Liver (tissue), 9 donors: ENCODE measurements around the gene BCAS4. TPM values are rescaled to one million over a fixed set of nuclear protein-coding genes. Genes with fewer than 3 reads are reported as not detected.

Experiments
- DNase-seq: peaks from one replicate; pipeline ENCODE4 v3.0.0-alpha.2; 2017; ENCODE audit warnings: low spot score
- H3K27ac ChIP-seq, 2 donors: one replicate each; pipeline ENCODE4 v1.7.0; 2013; ENCODE audit warnings: inconsistent platforms in 2 of 2, low read length in 2 of 2, control low read depth in 1 of 2, low read depth in 1 of 2, mild to moderate bottlenecking in 1 of 2
- H3K27me3 ChIP-seq, 4 donors: one replicate each; pipeline versions ENCODE4 v1.6.1 to v1.7.0; 2013; ENCODE audit warnings: low read length in 3 of 4, inconsistent platforms in 1 of 4, mild to moderate bottlenecking in 1 of 4, moderate library complexity in 1 of 4; ENCODE audit not compliant: control insufficient read depth in 4 of 4, insufficient read depth in 4 of 4
- H3K36me3 ChIP-seq, 4 donors: one replicate each; pipeline versions ENCODE4 v1.6.1 to v1.7.0; 2013; ENCODE audit warnings: low read length in 3 of 4, mild to moderate bottlenecking in 3 of 4, low read depth in 1 of 4, moderate library complexity in 1 of 4; ENCODE audit not compliant: control insufficient read depth in 4 of 4, insufficient read depth in 3 of 4
- H3K4me1 ChIP-seq, 4 donors: one replicate each; pipeline versions ENCODE4 v1.6.1 to v1.7.0; 2013; ENCODE audit warnings: low read length in 3 of 4, mild to moderate bottlenecking in 3 of 4, moderate library complexity in 1 of 4; ENCODE audit not compliant: control insufficient read depth in 4 of 4, insufficient read depth in 4 of 4
- H3K4me3 ChIP-seq, 3 donors: one replicate each; pipeline versions ENCODE4 v1.6.1 to v1.7.0; 2013; ENCODE audit warnings: low read length in 3 of 3, control low read depth in 1 of 3, low read depth in 1 of 3, mild to moderate bottlenecking in 1 of 3
- H3K9ac ChIP-seq, 2 donors: one replicate each; pipeline ENCODE4 v1.7.0; 2013; ENCODE audit warnings: low read length in 2 of 2, mild to moderate bottlenecking in 2 of 2, moderate library complexity in 2 of 2, control low read depth in 1 of 2, low read depth in 1 of 2
- H3K9me3 ChIP-seq, 4 donors: one replicate each; pipeline versions ENCODE4 v1.6.1 to v1.7.0; 2013; ENCODE audit warnings: low read length in 3 of 4; ENCODE audit not compliant: control insufficient read depth in 4 of 4
- EGR1 ChIP-seq, 2 donors: IDR thresholded peaks; 2 replicates each; pipeline ENCODE4 v1.6.1; 2016 to 2018; ENCODE audit warnings: antibody characterized with exemption in 2 of 2, low read depth in 2 of 2
- FOXA1 ChIP-seq: IDR thresholded peaks from 2 replicates; pipeline ENCODE4 v1.6.1; 2016; ENCODE audit warnings: antibody characterized with exemption
- FOXA2 ChIP-seq: IDR thresholded peaks from 2 replicates; pipeline ENCODE4 v1.6.1; 2016; ENCODE audit warnings: antibody characterized with exemption
- GABPA ChIP-seq, 2 donors: IDR thresholded peaks in 1 of 2; conservative IDR thresholded peaks in 1 of 2; 2 replicates each; pipeline ENCODE4 v1.6.1; 2016; ENCODE audit warnings: antibody characterized with exemption in 2 of 2, mild to moderate bottlenecking in 1 of 2, moderate library complexity in 1 of 2
- HNF4A ChIP-seq, 2 donors: conservative IDR thresholded peaks; 2 replicates each; pipeline ENCODE4 v1.6.1; 2016; ENCODE audit warnings: antibody characterized with exemption in 2 of 2, mild to moderate bottlenecking in 2 of 2
- HNF4G ChIP-seq: IDR thresholded peaks from 2 replicates; pipeline ENCODE4 v1.6.1; 2016; ENCODE audit warnings: antibody characterized with exemption
- JUND ChIP-seq, 2 donors: IDR thresholded peaks; 2 replicates each; pipeline ENCODE4 v1.6.1; 2016; ENCODE audit warnings: antibody characterized with exemption in 2 of 2
- RAD21 ChIP-seq, 2 donors: IDR thresholded peaks; 2 replicates each; pipeline ENCODE4 v1.6.1; 2016; ENCODE audit warnings: antibody characterized with exemption in 2 of 2, mild to moderate bottlenecking in 2 of 2
- REST ChIP-seq: IDR thresholded peaks from 2 replicates; pipeline ENCODE4 v1.6.1; 2016; ENCODE audit warnings: antibody characterized with exemption, mild to moderate bottlenecking
- RXRA ChIP-seq, 2 donors: IDR thresholded peaks; 2 replicates each; pipeline ENCODE4 v1.6.1; 2017 to 2018; ENCODE audit warnings: antibody characterized with exemption in 2 of 2, mild to moderate bottlenecking in 1 of 2
- SP1 ChIP-seq: IDR thresholded peaks from 2 replicates; pipeline ENCODE4 v1.6.1; 2018; ENCODE audit warnings: antibody characterized with exemption, mild to moderate bottlenecking
- YY1 ChIP-seq: IDR thresholded peaks from 2 replicates; pipeline ENCODE4 v1.6.1; 2016; ENCODE audit warnings: antibody characterized with exemption, mild to moderate bottlenecking
- ZBTB33 ChIP-seq: IDR thresholded peaks from 2 replicates; pipeline ENCODE4 v1.6.1; 2016; ENCODE audit warnings: antibody characterized with exemption
- WGBS: extraction: QIAGEN DNeasy Blood & Tissue Kit; methylation state at CpG from one replicate; pipeline ENCODE4 v1.1.7; 2013; 5-methylcytosine and 5-hydroxymethylcytosine counted together
- polyA plus RNA-seq, 2 donors: library from polyadenylated mRNA; stranded (reverse) in 1 of 2; unstranded in 1 of 2; fragments of 200-250 nt in 1 of 2; fragments of >200 nt in 1 of 2; fragmentation: Nextera tagmentation in 1 of 2; extraction: Ambion mirVana in 1 of 2; gene quantifications; one replicate each; pipeline versions ENCODE4 v1.2.1 to v1.2.3, GENCODE V29; 2013 to 2015
- total RNA-seq, 2 donors: library from RNA; depleted of rRNA; stranded (reverse); fragments of >200 nt; gene quantifications; one replicate each; pipeline ENCODE4 v1.2.3, GENCODE V29; 2014
- TF ChIP-seq, protein P1 (sequence below): fragments of 150-350 bp; IDR thresholded peaks from 2 replicates; pipeline ENCODE4 v1.5.1; 2017; ENCODE audit warnings: improper control_type of control experiment, low read depth, low read length; ENCODE audit not compliant: missing input control
- TF ChIP-seq, protein P2 (sequence below): IDR thresholded peaks from 2 replicates; pipeline ENCODE4 v1.6.1; 2016; ENCODE audit warnings: antibody characterized with exemption
- TF ChIP-seq, protein P3 (sequence below): IDR thresholded peaks from 2 replicates; pipeline ENCODE4 v1.6.1; 2016; ENCODE audit warnings: antibody characterized with exemption
- donor health status: healthy.
- donor health status: healthy.
- donor health status: healthy.
- donor health status: healthy.
- donor health status: healthy.

BCAS4 gene
- total and polyA plus RNA-seq, 4 donors: 0.25 to 0.50 (median 0.47) TPM

DNA sequence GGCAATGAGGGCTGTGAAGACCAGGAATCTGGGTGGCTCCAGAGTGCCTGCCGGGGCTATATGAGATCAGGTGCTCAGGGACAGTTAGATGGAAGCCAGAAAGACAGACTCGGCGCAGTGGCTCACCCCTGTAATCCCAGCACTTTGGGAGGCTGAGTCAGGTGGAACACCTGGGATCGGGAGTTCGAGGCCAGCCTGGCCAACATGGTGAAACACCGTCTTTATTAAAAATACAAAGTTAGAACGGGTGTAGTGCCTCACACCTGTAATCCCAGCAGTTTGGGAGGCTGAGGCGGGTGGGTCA is 43.4 kb downstream of the BCAS4 start:
- Histone ChIP-seq H3K27me3 (no peaks in the 10 kb centered on the region), H3K4me3 (no peak overlapping the region), H3K27ac (no peak overlapping the region), H3K9ac (no peak overlapping the region), H3K4me1 (no peaks in the 10 kb centered on the region), H3K9me3 (no peaks in the 10 kb centered on the region), H3K36me3 (no peaks in the 10 kb centered on the region)
- WGBS: 98% methylated on average over 8 of the region's 8 CpGs
- no peak for DNase-seq
- TF ChIP-seq, protein P1, sequence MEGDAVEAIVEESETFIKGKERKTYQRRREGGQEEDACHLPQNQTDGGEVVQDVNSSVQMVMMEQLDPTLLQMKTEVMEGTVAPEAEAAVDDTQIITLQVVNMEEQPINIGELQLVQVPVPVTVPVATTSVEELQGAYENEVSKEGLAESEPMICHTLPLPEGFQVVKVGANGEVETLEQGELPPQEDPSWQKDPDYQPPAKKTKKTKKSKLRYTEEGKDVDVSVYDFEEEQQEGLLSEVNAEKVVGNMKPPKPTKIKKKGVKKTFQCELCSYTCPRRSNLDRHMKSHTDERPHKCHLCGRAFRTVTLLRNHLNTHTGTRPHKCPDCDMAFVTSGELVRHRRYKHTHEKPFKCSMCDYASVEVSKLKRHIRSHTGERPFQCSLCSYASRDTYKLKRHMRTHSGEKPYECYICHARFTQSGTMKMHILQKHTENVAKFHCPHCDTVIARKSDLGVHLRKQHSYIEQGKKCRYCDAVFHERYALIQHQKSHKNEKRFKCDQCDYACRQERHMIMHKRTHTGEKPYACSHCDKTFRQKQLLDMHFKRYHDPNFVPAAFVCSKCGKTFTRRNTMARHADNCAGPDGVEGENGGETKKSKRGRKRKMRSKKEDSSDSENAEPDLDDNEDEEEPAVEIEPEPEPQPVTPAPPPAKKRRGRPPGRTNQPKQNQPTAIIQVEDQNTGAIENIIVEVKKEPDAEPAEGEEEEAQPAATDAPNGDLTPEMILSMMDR: no peak
- TF ChIP-seq FOXA1 (no peak), RXRA (IDR thresholded peaks at IDR 0.05) (no peak), EGR1 (IDR thresholded peaks at IDR 0.05; ENCODE audit: low read depth in 2 of 2) (no peak), ZBTB33 (no peak), HNF4A (conservative IDR thresholded peaks at IDR 0.05) (no peak), GABPA (IDR thresholded peaks at IDR 0.05 in 1 of 2, conservative IDR thresholded peaks at IDR 0.05 in 1 of 2) (no peak), HNF4G (no peak), RAD21 (IDR thresholded peaks at IDR 0.05) (no peak), SP1 (no peak), REST (no peak), FOXA2 (no peak)
- TF ChIP-seq, protein P2, sequence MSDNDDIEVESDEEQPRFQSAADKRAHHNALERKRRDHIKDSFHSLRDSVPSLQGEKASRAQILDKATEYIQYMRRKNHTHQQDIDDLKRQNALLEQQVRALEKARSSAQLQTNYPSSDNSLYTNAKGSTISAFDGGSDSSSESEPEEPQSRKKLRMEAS: no peak

DNA sequence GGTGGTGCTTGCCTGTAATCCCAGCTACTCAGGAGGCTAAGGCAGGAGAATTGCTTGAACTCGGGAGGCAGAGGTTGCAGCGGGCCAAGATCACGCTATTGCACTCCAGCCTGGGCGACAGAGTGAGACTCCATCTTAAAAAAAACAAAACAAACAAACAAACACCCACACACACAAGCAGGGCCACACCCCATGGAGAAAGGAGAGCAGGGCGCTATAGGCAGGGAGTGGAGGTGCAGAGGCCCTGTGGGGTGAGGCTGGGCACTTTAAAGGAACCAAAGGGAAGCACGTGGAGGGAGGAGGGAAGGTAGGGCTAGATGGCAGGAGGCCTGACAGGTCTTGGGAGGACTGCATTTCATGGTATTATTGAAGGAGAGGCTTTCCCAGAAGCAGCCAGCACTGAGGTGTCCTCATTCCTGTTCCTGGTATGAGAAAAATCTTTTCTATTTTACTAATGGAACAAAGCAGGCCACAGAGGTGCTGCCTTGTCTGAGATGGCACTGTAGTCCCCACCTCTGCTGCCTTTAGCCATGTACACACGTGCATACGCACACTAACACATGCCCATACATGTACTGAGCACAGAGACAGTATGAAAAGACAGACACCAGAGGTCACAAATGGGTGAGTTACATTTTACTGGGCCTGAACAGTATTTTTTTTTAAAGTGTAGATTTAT is 44.0 kb downstream of the BCAS4 start:
- H3K36me3 ChIP-seq: no peaks in the 10 kb centered on the region
- WGBS: 92% methylated on average over 8 of the region's 8 CpGs
- H3K9me3 ChIP-seq: no peaks in the 10 kb centered on the region
- no peak overlapping the region for H3K9ac ChIP-seq
- no peak overlapping the region for H3K4me3 ChIP-seq
- no peak overlapping the region for H3K27ac ChIP-seq
- H3K27me3 ChIP-seq: no peaks in the 10 kb centered on the region
- no peaks in the 10 kb centered on the region for H3K4me1 ChIP-seq
- no peak for DNase-seq
- TF ChIP-seq HNF4A (conservative IDR thresholded peaks at IDR 0.05) (no peak), YY1 (no peak), HNF4G (no peak), ZBTB33 (no peak), JUND (IDR thresholded peaks at IDR 0.05) (no peak), FOXA2 (no peak), RAD21 (IDR thresholded peaks at IDR 0.05) (no peak), GABPA (IDR thresholded peaks at IDR 0.05 in 1 of 2, conservative IDR thresholded peaks at IDR 0.05 in 1 of 2) (no peak), EGR1 (IDR thresholded peaks at IDR 0.05; ENCODE audit: low read depth in 2 of 2) (no peak)
- TF ChIP-seq, protein P2: no peak
- TF ChIP-seq, protein P3, sequence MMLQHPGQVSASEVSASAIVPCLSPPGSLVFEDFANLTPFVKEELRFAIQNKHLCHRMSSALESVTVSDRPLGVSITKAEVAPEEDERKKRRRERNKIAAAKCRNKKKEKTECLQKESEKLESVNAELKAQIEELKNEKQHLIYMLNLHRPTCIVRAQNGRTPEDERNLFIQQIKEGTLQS: no peak
- TF ChIP-seq, protein P1: no peak
